Ramos (cell line): Measurements from ENCODE around the gene MIPEP.
"Not testable (repeated sequence)": the region's sequence is repeated elsewhere in the genome, so short reads cannot be mapped to it uniquely, and the experiment has no call there.

ENCODE experiments used
- in situ Hi-C: fragments of 300-500 bp; cut with MboI; formaldehyde crosslinking; loops from one replicate; pipeline ENCODE4 v1.14.3; 2022; ENCODE audit warnings: low sequenced_read_pairs; ENCODE audit not compliant: unreplicated experiment

The MIPEP gene

GRCh38 chr13:23754506-23754905 lies 134.7 kb downstream of the MIPEP start:
- in situ Hi-C loops = no loop called here

DNA sequence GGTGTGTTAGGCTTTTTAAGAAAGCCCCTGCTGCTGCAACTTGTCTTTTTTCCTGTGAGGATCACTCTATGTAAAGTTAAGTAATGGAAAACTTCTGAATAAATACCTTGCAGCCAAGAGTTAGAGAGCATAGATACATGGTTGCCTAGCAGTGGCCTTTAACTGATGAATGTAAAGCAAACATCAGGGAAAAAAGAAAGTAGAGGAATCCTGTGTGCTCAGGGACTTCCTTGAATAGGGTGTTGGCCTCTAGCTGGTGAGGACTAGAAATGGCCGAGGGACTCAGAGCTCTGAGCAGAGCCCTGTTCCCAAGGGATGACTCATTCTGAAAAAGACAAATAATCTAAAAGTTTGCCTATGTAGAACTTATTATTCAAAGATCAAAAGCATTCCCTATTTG lies 135.7 kb downstream of the MIPEP start:
- in situ Hi-C loops = no loop called here

GRCh38 chr13:23752111-23753001 lies 136.8 kb downstream of the MIPEP start:
- in situ Hi-C loops = no loop called here

DNA sequence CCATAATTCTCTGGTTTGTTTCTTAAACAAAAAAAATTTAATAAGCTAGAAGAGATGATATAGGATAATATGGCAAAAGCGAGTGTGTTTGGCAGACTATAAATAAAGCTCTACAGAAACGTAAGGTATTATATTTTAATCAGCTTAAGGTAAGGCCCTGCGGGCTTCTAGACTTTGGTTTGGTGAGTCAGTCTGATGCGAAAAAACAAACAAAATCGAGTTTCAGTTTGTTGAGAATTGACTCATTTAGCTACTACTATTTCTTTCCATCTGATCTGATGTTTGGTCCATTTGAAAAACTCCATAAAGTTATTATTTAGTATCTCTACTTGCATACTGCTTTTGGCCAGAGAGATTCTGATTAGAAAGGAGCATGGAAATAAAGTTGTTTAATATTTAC lies 138.0 kb downstream of the MIPEP start:
- in situ Hi-C loops = no loop called here

- in situ Hi-C loops = no loop called here
These were observed 138.6 kb downstream of the MIPEP start for GRCh38 chr13:23750383-23751121.

DNA sequence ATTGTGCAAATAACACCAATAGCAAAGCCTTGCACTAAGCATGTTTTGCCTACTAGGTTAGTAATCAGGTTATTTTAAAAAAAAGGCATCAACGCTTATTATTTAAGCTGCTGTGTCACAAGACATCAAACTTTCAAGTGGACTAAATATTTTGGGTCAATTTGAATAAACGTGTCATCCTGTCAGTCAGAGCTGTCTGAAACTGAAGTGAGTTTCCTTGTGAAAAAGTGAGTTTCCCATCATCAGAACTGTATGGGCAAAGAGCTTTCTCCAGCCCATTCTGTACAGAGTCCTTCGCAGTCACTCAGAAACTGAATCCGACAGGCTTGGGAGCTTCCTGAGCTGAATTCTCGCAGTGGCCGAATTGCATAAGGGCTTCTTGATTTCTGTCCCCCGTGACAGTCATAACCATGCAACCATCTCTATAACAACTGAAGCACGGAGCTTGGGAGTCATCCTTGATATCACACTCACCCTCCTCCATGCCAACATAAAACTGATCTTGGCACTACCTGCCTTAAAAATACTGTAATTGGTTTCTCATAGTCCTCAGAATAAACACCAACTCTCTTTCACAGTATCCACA lies 139.8 kb downstream of the MIPEP start:
- in situ Hi-C loops = no loop called here

DNA sequence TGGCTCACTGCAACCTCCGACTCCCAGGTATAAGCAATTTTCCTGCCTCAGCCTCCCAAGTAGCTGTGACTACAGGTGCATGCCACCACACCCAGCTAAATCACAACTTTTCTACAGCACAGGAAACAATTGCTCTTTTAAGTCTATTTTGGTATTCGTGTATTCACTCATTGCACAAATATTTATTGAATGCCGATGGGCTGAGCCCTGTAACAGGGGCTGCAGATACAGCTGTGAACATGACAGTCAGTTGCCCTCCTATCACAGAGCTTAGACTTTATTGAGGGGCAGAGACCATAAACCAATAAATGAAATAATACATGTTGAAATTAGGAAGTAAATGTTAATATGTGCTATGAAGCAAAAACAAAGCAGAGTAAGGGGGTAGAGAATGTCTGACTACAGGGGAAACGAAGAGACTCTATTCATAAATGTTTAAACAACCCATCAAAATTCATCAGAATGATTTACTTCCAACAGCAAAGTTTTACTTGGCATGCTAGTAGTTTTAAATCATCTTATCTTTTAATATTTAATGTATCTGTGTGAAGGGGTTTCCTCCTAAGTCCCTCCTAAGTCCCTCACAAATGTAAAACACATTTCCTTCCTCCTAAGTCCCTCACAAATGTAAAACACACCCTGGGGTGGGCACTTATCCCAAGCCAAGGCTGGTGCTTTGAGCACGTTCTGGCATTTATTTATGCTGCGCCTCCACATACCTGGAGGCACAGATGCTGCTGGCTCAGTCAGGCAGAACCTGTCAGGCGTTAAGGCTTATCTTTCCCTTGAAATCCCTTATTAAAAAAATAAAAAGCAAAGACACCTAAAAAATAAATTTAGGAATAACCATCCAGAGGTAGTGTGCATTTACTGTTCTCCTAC lies 140.8 kb downstream of the MIPEP start:
- in situ Hi-C loops = no loop called here

GRCh38 chr13:23746141-23746540 lies 143.1 kb downstream of the MIPEP start:
- in situ Hi-C loops = not testable (repeated sequence)

- in situ Hi-C loops = no loop called here
These were observed 144.9 kb downstream of the MIPEP start for GRCh38 chr13:23744315-23744714.

DNA sequence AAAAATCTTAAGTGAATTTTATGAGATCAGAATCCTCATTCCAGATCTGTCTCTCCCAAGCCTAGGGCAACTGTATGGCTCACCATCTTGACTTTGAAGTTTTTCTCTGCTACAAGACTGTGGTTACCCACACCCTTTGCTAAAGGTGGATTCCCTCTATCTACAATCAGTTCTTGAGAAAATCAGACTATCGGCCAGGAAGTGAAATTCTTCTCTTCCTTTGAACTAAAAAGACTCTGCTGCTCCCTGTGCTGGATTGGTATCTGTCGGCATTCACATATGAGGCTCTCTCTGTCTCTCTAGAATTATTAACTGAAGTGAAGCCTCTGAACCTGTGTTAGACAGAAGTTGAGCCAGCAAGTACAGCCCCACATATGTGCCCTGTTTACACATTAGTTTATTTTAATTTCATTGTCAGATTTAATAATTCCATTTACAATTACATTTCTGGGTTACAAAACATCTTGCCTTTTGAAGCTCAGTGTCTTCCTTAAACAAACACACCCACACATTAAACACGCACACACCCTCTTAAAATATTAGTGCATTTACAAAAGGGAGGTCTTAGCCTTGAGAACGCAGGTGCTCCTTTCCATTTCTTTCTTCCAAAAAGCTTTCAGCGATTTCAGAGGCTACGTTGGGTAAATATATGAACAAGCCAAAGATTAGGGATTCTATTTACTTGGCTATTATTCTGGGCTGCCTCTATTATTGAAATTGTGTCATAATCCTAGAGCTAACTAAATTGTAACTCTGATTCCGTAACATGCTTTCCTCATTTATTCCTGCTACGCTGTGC lies 145.7 kb downstream of the MIPEP start:
- in situ Hi-C loops = no loop called here

GRCh38 chr13:23741879-23742510 lies 147.2 kb downstream of the MIPEP start:
- in situ Hi-C loops = no loop called here

DNA sequence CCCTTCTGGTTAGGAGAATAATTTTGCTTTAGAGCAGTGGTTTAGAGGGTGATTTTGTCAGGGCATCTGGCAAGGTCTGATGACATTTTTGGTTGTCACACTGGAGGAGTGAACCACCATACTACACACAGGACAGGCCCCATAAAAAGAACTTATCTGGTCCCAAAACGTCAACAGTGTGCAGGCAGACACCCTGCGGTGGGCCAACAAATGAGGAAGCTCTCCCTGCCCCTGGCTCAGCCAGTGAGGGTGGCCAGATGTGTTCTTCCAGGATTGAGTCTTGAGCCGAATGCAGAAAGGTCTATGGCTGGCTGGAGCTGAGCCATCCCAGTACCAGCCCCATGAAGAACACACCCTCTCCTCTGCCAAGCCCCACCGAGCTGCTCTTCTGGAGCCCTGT lies 149.2 kb downstream of the MIPEP start:
- in situ Hi-C loops = no loop called here

GRCh38 chr13:23739596-23739995 lies 149.6 kb downstream of the MIPEP start:
- in situ Hi-C loops = no loop called here

DNA sequence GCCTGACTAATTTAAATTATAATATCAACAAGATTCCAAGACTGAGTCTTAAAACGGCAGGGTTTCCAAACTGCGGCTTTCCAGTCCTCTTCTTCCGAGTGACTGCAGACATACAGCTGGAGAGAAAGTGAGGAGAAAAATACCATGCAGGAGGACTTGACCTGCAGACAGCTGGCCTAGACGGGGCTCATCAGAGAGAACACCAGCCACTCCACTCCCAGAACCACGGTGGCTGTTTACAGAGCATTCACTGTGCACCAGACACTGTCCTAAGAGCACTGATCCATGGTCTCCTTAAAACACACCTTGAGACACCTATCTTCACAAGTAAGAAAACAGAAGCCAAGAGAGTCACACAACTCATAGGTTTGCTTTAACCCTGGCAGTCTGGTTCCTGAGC lies 152.7 kb downstream of the MIPEP start:
- in situ Hi-C loops = no loop called here

DNA sequence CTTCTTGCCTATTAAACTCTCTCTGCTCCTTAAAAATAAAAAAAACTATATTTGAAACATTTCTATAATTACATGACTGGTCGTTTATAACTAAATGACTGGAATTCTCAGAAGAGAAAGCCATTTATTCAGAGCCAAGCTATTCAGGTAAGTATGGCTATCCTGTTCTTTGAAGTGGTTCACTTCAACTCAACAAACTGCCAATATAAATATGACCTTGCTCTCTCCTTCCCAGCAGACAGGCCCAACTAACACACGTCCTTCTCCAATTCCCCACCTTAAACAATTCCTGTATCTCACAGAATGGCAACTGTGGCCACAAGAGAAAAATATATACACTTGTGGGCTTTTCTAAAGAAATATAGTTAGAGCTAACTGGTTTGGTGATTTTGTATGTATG lies 153.9 kb downstream of the MIPEP start:
- in situ Hi-C loops = no loop called here

GRCh38 chr13:23731709-23732108 lies 157.5 kb downstream of the MIPEP start:
- in situ Hi-C loops = no loop called here

DNA sequence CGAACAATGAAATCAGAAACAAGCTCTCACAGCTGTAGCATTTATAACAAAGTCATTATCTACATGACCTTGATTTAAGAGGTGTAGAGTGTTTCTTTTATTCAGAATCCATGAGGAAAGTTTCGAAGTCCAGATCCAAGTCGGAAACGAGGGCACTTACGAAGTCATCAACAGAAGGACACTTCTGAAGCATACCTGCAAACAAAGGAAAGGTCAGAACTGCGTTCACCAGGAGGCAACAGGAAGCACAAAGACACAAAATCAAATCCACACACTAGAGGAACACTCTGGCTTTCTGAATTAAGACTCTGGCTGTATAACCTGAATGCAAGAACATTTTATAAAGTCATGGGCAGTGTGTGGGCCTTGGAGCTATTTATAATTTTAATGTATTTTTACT lies 158.9 kb downstream of the MIPEP start:
- in situ Hi-C loops = no loop called here

GRCh38 chr13:23729531-23729930 lies 159.7 kb downstream of the MIPEP start:
- in situ Hi-C loops = no loop called here

GRCh38 chr13:23728807-23729206 lies 160.4 kb downstream of the MIPEP start:
- in situ Hi-C loops = no loop called here
